HL-60 (cell line): ENCODE data around the gene PPP2R2D.

Experiments used
- DNase-seq, 2 experiments: peaks; one replicate each; pipeline ENCODE4 v3.0.0-alpha.2; 2010 to 2020; ENCODE audit warnings: low read depth in 1 of 2, low spot score in 1 of 2
- H3K27ac ChIP-seq: fragments of 250-450 bp; sonication (Bioruptor Pico); replicated peaks from 2 replicates; pipeline ENCODE4 v1.5.1; 2020; ENCODE audit warnings: mild to moderate bottlenecking, moderate library complexity
- H3K27me3 ChIP-seq: fragments of 250-450 bp; sonication (Bioruptor Pico); 2 replicates; pipeline ENCODE4 v1.5.1; 2021; ENCODE audit warnings: mild to moderate bottlenecking, moderate library complexity; ENCODE audit not compliant: insufficient read depth, poor library complexity, severe bottlenecking
- H3K4me3 ChIP-seq: replicated peaks from 2 replicates; pipeline ENCODE4 v1.5.1; 2011; ENCODE audit warnings: mild to moderate bottlenecking, control low read depth, low read length; ENCODE audit not compliant: insufficient read depth
- GABPA ChIP-seq: IDR thresholded peaks from 2 replicates; pipeline ENCODE4 v1.6.1; 2012; ENCODE audit warnings: low read depth
- POLR2AphosphoS5 ChIP-seq: IDR thresholded peaks from 2 replicates; pipeline ENCODE4 v1.6.1; 2012; ENCODE audit warnings: low read depth
- SPI1 ChIP-seq: IDR thresholded peaks from 2 replicates; pipeline ENCODE4 v1.6.1; 2012; ENCODE audit warnings: low read depth, mild to moderate bottlenecking, borderline replicate concordance
- TF ChIP-seq, protein P1 (sequence below): IDR thresholded peaks from one replicate; pipeline ENCODE4 v1.5.1; 2011; ENCODE audit warnings: low read length, control low read depth, inconsistent platforms; ENCODE audit not compliant: insufficient read depth
- TF ChIP-seq, protein P2 (sequence below): IDR thresholded peaks from 2 replicates; pipeline ENCODE4 v1.6.1; 2012; ENCODE audit warnings: low read depth; ENCODE audit not compliant: insufficient replicate concordance

PPP2R2D gene

GRCh38 chr10:131972474-131973071, 71.8 kb downstream of the PPP2R2D start:
- no peak for TF ChIP-seq SPI1
- TF ChIP-seq POLR2AphosphoS5: no peak
- TF ChIP-seq, protein P1, sequence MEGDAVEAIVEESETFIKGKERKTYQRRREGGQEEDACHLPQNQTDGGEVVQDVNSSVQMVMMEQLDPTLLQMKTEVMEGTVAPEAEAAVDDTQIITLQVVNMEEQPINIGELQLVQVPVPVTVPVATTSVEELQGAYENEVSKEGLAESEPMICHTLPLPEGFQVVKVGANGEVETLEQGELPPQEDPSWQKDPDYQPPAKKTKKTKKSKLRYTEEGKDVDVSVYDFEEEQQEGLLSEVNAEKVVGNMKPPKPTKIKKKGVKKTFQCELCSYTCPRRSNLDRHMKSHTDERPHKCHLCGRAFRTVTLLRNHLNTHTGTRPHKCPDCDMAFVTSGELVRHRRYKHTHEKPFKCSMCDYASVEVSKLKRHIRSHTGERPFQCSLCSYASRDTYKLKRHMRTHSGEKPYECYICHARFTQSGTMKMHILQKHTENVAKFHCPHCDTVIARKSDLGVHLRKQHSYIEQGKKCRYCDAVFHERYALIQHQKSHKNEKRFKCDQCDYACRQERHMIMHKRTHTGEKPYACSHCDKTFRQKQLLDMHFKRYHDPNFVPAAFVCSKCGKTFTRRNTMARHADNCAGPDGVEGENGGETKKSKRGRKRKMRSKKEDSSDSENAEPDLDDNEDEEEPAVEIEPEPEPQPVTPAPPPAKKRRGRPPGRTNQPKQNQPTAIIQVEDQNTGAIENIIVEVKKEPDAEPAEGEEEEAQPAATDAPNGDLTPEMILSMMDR: no peak
- TF ChIP-seq, protein P2, sequence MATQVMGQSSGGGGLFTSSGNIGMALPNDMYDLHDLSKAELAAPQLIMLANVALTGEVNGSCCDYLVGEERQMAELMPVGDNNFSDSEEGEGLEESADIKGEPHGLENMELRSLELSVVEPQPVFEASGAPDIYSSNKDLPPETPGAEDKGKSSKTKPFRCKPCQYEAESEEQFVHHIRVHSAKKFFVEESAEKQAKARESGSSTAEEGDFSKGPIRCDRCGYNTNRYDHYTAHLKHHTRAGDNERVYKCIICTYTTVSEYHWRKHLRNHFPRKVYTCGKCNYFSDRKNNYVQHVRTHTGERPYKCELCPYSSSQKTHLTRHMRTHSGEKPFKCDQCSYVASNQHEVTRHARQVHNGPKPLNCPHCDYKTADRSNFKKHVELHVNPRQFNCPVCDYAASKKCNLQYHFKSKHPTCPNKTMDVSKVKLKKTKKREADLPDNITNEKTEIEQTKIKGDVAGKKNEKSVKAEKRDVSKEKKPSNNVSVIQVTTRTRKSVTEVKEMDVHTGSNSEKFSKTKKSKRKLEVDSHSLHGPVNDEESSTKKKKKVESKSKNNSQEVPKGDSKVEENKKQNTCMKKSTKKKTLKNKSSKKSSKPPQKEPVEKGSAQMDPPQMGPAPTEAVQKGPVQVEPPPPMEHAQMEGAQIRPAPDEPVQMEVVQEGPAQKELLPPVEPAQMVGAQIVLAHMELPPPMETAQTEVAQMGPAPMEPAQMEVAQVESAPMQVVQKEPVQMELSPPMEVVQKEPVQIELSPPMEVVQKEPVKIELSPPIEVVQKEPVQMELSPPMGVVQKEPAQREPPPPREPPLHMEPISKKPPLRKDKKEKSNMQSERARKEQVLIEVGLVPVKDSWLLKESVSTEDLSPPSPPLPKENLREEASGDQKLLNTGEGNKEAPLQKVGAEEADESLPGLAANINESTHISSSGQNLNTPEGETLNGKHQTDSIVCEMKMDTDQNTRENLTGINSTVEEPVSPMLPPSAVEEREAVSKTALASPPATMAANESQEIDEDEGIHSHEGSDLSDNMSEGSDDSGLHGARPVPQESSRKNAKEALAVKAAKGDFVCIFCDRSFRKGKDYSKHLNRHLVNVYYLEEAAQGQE: no peak
- no peak for TF ChIP-seq GABPA
- no peak for DNase-seq
- no peak overlapping the region for H3K27ac ChIP-seq
- H3K27me3 ChIP-seq: no peaks in the 10 kb centered on the region
- no peak overlapping the region for H3K4me3 ChIP-seq

DNA sequence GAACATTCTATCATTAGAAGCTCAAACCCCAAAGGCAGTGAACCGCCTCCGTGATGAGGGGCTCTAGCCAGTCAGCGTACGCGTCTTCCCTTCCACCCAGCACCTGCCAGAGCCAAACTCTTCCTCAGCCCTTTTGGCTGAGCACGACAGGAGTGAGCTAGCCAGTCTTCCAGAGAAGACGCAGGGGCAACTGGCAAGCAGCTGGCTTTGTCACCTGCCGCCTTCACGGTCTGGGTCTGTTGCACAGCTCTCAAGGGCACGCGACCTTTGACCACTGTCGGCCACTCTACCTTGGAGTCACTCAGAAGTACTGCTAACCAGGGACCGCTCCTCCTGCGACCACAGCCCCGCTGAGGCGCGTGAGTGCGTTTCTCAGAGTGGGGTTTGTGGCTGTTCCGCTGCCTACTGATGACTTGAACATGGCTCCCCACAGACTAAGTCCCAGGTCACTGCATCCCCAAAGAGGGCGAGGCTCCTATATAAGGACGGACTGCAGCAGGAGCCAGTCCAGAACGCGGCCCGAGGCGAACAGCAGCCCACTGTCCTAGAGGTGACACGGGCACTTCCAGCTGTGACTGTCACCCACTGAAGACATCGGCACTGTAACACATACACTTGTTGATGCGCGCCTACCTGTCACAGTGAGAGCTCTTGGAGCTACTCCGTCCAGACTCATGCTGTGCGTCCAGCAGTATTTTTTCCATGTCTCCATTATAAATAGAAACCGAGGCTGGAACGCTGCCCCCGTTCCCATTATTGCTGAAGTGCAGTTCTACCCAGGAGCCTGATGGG, 72.5 kb downstream of the PPP2R2D start:
- no peak for DNase-seq
- Histone ChIP-seq H3K27me3 (no peaks in the 10 kb centered on the region), H3K27ac (no peak overlapping the region), H3K4me3 (no peak overlapping the region)
- TF ChIP-seq GABPA: no peak
- TF ChIP-seq, protein P1: no peak
- TF ChIP-seq, protein P2: no peak

GRCh38 chr10:131974034-131974817, 73.4 kb downstream of the PPP2R2D start:
- TF ChIP-seq, protein P2: no peak
- TF ChIP-seq GABPA (no peak), SPI1 (no peak), POLR2AphosphoS5 (no peak)
- TF ChIP-seq, protein P1: no peak
- no peaks in the 10 kb centered on the region for H3K27me3 ChIP-seq
- DNase-seq: no peak
- H3K4me3 ChIP-seq: no peak overlapping the region
- H3K27ac ChIP-seq: no peak overlapping the region
